ENCODE measurements around the gene MAB21L1. TPM values are rescaled to one million over a fixed set of nuclear protein-coding genes. Genes with fewer than 3 reads are reported as not detected.

The MAB21L1 gene
- total RNA-seq, 4 donors from 2014 or later, result 1.1 TPM; not detected in 3

- intact Hi-C loops (cut with DNase I; ENCODE audit: low total_unique reads), result no loop called here
- no peak overlapping the region for H3K27ac ChIP-seq
- no peak overlapping the region for H3K4me3 ChIP-seq
- no peaks in the 10 kb centered on the region for H3K4me1 ChIP-seq
- DNase-seq, result no peak
- H3K36me3 ChIP-seq, result no peaks in the 10 kb centered on the region
- no peaks in the 10 kb centered on the region for H3K27me3 ChIP-seq
- no peak for TF ChIP-seq POLR2A (IDR thresholded peaks at IDR 0.05)
- TF ChIP-seq CTCF (IDR thresholded peaks at IDR 0.05), result no peak
- no peaks in the 10 kb centered on the region for H3K9me3 ChIP-seq
Observed at GRCh38 chr13:35499676-35500075, 23.2 kb upstream of the MAB21L1 start.

- Histone ChIP-seq H3K9me3 (no peaks in the 10 kb centered on the region), H3K27me3 (no peaks in the 10 kb centered on the region), H3K27ac (no peak overlapping the region), H3K4me3 (no peak overlapping the region), H3K4me1 (no peaks in the 10 kb centered on the region), H3K36me3 (no peaks in the 10 kb centered on the region)
- TF ChIP-seq CTCF (IDR thresholded peaks at IDR 0.05), result no peak
- TF ChIP-seq POLR2A (IDR thresholded peaks at IDR 0.05), result no peak
- no peak for DNase-seq
- intact Hi-C loops (cut with DNase I; ENCODE audit: low total_unique reads), result no loop called here
Observed at GRCh38 chr13:35499196-35499662, 22.7 kb upstream of the MAB21L1 start.

- no peaks in the 10 kb centered on the region for H3K27me3 ChIP-seq
- intact Hi-C loops (cut with DNase I; ENCODE audit: low total_unique reads), result no loop called here
- H3K27ac ChIP-seq, result no peak overlapping the region
- no peaks in the 10 kb centered on the region for H3K9me3 ChIP-seq
- no peak overlapping the region for H3K4me3 ChIP-seq
- TF ChIP-seq CTCF (IDR thresholded peaks at IDR 0.05), result no peak
- TF ChIP-seq POLR2A (IDR thresholded peaks at IDR 0.05), result no peak
- DNase-seq, result no peak
- H3K36me3 ChIP-seq, result no peaks in the 10 kb centered on the region
- H3K4me1 ChIP-seq, result no peaks in the 10 kb centered on the region
Observed at GRCh38 chr13:35498231-35498630, 21.7 kb upstream of the MAB21L1 start.

GRCh38 chr13:35496761-35497386 is 20.4 kb upstream of the MAB21L1 start:
- H3K9me3 ChIP-seq, result no peaks in the 10 kb centered on the region
- no peak overlapping the region for H3K4me3 ChIP-seq
- TF ChIP-seq CTCF (IDR thresholded peaks at IDR 0.05), result no peak
- TF ChIP-seq POLR2A (IDR thresholded peaks at IDR 0.05), result no peak
- intact Hi-C loops (cut with DNase I; ENCODE audit: low total_unique reads), result no loop called here
- no peak for DNase-seq
- H3K4me1 ChIP-seq, result no peaks in the 10 kb centered on the region
- H3K27ac ChIP-seq, result no peak overlapping the region
- H3K36me3 ChIP-seq, result no peaks in the 10 kb centered on the region
- H3K27me3 ChIP-seq, result no peaks in the 10 kb centered on the region

- no peak overlapping the region for H3K4me3 ChIP-seq
- H3K9me3 ChIP-seq, result no peaks in the 10 kb centered on the region
- H3K36me3 ChIP-seq, result no peaks in the 10 kb centered on the region
- no peak for DNase-seq
- H3K4me1 ChIP-seq, result no peaks in the 10 kb centered on the region
- H3K27me3 ChIP-seq, result no peaks in the 10 kb centered on the region
- H3K27ac ChIP-seq, result no peak overlapping the region
- no peak for TF ChIP-seq CTCF (IDR thresholded peaks at IDR 0.05)
- no peak for TF ChIP-seq POLR2A (IDR thresholded peaks at IDR 0.05)
- intact Hi-C loops (cut with DNase I; ENCODE audit: low total_unique reads), result no loop called here
Observed at GRCh38 chr13:35496006-35496405, 19.5 kb upstream of the MAB21L1 start.
